HepG2 (cell line): ENCODE results near the gene TMEM253. TPM values are rescaled to one million over a fixed set of nuclear protein-coding genes. Genes with fewer than 3 reads are reported as not detected.

Experiments
- AHR ChIP-seq: IDR thresholded peaks from 2 replicates; pipeline ENCODE4 v1.6.1; 2018; ENCODE audit warnings: missing genetic modification reagents, missing compliant biosample characterization
- HOXA5 ChIP-seq: sonication (generic); formaldehyde crosslinking; IDR thresholded peaks from 2 replicates; pipeline ENCODE4 v1.4.0; 2020; ENCODE audit warnings: missing genetic modification reagents
- JUNB ChIP-seq: sonication (generic); formaldehyde crosslinking; IDR thresholded peaks from 2 replicates; pipeline ENCODE4 v1.8.0; 2022; ENCODE audit warnings: missing genetic modification reagents, mild to moderate bottlenecking, borderline replicate concordance
- KDM1A ChIP-seq: IDR thresholded peaks from 2 replicates; pipeline ENCODE4 v1.6.1; 2016; ENCODE audit warnings: missing compliant biosample characterization
- KLF9 ChIP-seq: IDR thresholded peaks from 2 replicates; pipeline ENCODE4 v1.6.1; 2016; ENCODE audit warnings: low read depth
- ONECUT2 ChIP-seq: sonication (generic); formaldehyde crosslinking; IDR thresholded peaks from 2 replicates; pipeline ENCODE4 v1.4.0; 2020; ENCODE audit warnings: missing genetic modification reagents
- TAF15 ChIP-seq: fragments of 200-400 bp; formaldehyde crosslinking; IDR thresholded peaks from one replicate; pipeline ENCODE4 v1.6.1; 2018; ENCODE audit warnings: mild to moderate bottlenecking, low read depth, low read length; ENCODE audit not compliant: poor library complexity, severe bottlenecking
- TCF7L2 ChIP-seq: IDR thresholded peaks from 2 replicates; pipeline ENCODE4 v1.6.1; 2011; ENCODE audit warnings: mild to moderate bottlenecking, low read depth, low read length, moderate library complexity
- XBP1 ChIP-seq: sonication (generic); formaldehyde crosslinking; IDR thresholded peaks from 2 replicates; pipeline ENCODE4 v1.5.0; 2020; ENCODE audit warnings: missing genetic modification reagents
- ZBTB3 ChIP-seq: sonication (generic); formaldehyde crosslinking; IDR thresholded peaks from 2 replicates; pipeline ENCODE4 v1.4.0; 2020; ENCODE audit warnings: low read depth, mild to moderate bottlenecking, moderate library complexity, missing genetic modification reagents, borderline replicate concordance
- ZNF430 ChIP-seq: sonication (generic); formaldehyde crosslinking; IDR thresholded peaks from 2 replicates; pipeline ENCODE4 v1.9.0; 2021; ENCODE audit warnings: mild to moderate bottlenecking, missing genetic modification reagents
- ZNF569 ChIP-seq: sonication (generic); formaldehyde crosslinking; IDR thresholded peaks from 2 replicates; pipeline ENCODE4 v1.5.0; 2020; ENCODE audit warnings: mild to moderate bottlenecking, missing genetic modification reagents, moderate library complexity, borderline replicate concordance
- ZNF720 ChIP-seq: sonication (generic); formaldehyde crosslinking; IDR thresholded peaks from 2 replicates; pipeline ENCODE4 v1.4.0; 2020; ENCODE audit warnings: missing genetic modification reagents
- ZSCAN21 ChIP-seq: sonication (generic); formaldehyde crosslinking; IDR thresholded peaks from 2 replicates; pipeline ENCODE4 v1.8.0; 2022; ENCODE audit warnings: mild to moderate bottlenecking, missing genetic modification reagents, moderate library complexity, borderline replicate concordance
- polyA plus RNA-seq, 8 experiments: library from polyadenylated mRNA; depleted of rRNA in 3 of 8; stranded (reverse) in 7 of 8; unstranded in 1 of 8; fragments of >200 nt; fragmentation: Illumina TruSeq in 4 of 8; extraction: Trizol in 4 of 8; gene quantifications; 2 replicates each; pipeline versions ENCODE4 v1.2.1 to v1.2.3, GENCODE V29; 2011 to 2016; ENCODE audit warnings: low read depth in 4 of 8, missing spikeins in 1 of 8, mixed read lengths in 1 of 8; ENCODE audit not compliant: insufficient read depth in 1 of 8
- total RNA-seq, 5 experiments: library from RNA; depleted of rRNA; stranded (reverse); fragments of >200 nt; fragmentation: Illumina TruSeq; extraction: Trizol; gene quantifications; 2 replicates each; pipeline ENCODE4 v1.2.3, GENCODE V29; 2016; ENCODE audit warnings: low read depth in 1 of 5
- TF ChIP-seq, protein P1 (sequence below): sonication (generic); formaldehyde crosslinking; IDR thresholded peaks from 2 replicates; pipeline ENCODE4 v1.9.0; 2021; ENCODE audit warnings: missing genetic modification reagents, mild to moderate bottlenecking, borderline replicate concordance
- TF ChIP-seq, protein P2 (sequence below): sonication (generic); formaldehyde crosslinking; IDR thresholded peaks from 2 replicates; pipeline ENCODE4 v1.4.0; 2020; ENCODE audit warnings: missing genetic modification reagents
- TF ChIP-seq, protein P3 (sequence below): IDR thresholded peaks from 2 replicates; pipeline ENCODE4 v1.6.1; 2016; ENCODE audit warnings: missing compliant biosample characterization, missing genetic modification reagents, borderline replicate concordance
- TF ChIP-seq, protein P4 (sequence below): IDR thresholded peaks from 2 replicates; pipeline ENCODE4 v1.6.1; 2012; ENCODE audit warnings: inconsistent platforms
- TF ChIP-seq, protein P5 (sequence below): sonication (generic); formaldehyde crosslinking; IDR thresholded peaks from 2 replicates; pipeline ENCODE4 v1.4.0; 2020; ENCODE audit warnings: missing genetic modification reagents
- TF ChIP-seq, protein P6 (sequence below): sonication (generic); formaldehyde crosslinking; IDR thresholded peaks from 2 replicates; pipeline ENCODE4 v1.9.0; 2021; ENCODE audit warnings: missing genetic modification reagents, borderline replicate concordance

Gene TMEM253
- total and polyA plus RNA-seq, 2 of the 13 experiments (the other 11 are each of a cell fraction or from before 2014, with no cell fraction given) = 0.29 to 0.45 TPM

DNA sequence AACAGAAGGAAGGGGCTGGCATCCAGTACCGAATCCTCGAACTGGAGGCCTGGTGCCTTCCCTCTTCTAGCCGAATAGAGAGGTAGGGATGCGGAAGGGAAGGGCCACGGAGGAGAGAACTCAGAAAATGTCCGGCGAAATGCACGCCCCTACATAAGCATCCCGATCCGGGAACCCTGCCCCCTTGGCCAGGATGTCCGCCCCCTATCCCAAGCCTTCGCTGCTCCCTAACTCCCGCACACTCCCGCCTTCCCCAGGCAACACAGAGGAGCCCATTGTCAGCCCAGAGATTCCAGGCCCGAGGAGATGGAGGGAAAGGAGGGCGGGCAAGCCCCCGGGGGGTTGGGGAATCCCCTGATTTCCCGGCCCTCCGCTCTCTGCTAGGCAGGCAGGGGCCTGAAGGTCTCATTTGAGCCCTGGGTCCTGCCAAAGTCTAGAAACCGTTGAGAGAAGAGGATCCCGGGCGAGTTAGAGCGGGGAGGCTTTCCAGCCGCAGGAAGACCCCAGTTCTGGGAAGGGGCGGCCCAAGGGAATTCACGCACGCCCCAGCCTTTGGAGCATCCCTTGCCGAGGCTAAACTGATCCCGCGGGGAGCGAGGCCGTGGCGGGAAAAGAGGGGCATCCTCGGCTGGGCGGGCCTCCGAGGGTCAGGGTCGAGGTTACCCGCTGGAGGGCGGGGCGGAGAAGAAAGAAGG lies 31.3 kb upstream of the TMEM253 start (continued):
- TF ChIP-seq ZNF430 (CRISPR knock-in tag) = no peak; the same call in 1 of the 2 replicates
- no peak; the same call in 1 of the 2 replicates for TF ChIP-seq ZSCAN21 (CRISPR knock-in tag)
- TF ChIP-seq, protein P1, sequence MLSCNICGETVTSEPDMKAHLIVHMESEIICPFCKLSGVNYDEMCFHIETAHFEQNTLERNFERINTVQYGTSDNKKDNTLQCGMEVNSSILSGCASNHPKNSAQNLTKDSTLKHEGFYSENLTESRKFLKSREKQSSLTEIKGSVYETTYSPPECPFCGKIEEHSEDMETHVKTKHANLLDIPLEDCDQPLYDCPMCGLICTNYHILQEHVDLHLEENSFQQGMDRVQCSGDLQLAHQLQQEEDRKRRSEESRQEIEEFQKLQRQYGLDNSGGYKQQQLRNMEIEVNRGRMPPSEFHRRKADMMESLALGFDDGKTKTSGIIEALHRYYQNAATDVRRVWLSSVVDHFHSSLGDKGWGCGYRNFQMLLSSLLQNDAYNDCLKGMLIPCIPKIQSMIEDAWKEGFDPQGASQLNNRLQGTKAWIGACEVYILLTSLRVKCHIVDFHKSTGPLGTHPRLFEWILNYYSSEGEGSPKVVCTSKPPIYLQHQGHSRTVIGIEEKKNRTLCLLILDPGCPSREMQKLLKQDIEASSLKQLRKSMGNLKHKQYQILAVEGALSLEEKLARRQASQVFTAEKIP = no peak
- TF ChIP-seq, protein P2, sequence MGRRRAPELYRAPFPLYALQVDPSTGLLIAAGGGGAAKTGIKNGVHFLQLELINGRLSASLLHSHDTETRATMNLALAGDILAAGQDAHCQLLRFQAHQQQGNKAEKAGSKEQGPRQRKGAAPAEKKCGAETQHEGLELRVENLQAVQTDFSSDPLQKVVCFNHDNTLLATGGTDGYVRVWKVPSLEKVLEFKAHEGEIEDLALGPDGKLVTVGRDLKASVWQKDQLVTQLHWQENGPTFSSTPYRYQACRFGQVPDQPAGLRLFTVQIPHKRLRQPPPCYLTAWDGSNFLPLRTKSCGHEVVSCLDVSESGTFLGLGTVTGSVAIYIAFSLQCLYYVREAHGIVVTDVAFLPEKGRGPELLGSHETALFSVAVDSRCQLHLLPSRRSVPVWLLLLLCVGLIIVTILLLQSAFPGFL = no peak
- TF ChIP-seq, protein P3, sequence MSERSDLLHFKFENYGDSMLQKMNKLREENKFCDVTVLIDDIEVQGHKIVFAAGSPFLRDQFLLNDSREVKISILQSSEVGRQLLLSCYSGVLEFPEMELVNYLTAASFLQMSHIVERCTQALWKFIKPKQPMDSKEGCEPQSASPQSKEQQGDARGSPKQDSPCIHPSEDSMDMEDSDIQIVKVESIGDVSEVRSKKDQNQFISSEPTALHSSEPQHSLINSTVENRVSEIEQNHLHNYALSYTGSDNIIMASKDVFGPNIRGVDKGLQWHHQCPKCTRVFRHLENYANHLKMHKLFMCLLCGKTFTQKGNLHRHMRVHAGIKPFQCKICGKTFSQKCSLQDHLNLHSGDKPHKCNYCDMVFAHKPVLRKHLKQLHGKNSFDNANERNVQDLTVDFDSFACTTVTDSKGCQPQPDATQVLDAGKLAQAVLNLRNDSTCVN (CRISPR knock-in tag) = 0 out of 2 replicates have a peak, but pooled peaks have one; percentile 18
- 0 out of 2 replicates have a peak, but pooled peaks have one; percentile 24 for TF ChIP-seq HOXA5 (CRISPR knock-in tag)
- TF ChIP-seq ZNF720 (CRISPR knock-in tag) = no peak
- no peak for TF ChIP-seq TCF7L2
- no peak for TF ChIP-seq ZBTB3 (CRISPR knock-in tag)
- no peak; the same call in 1 of the 2 replicates for TF ChIP-seq KDM1A
- TF ChIP-seq, protein P4, sequence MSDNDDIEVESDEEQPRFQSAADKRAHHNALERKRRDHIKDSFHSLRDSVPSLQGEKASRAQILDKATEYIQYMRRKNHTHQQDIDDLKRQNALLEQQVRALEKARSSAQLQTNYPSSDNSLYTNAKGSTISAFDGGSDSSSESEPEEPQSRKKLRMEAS = no peak; the same call in 1 of the 2 replicates
- TF ChIP-seq, protein P5, sequence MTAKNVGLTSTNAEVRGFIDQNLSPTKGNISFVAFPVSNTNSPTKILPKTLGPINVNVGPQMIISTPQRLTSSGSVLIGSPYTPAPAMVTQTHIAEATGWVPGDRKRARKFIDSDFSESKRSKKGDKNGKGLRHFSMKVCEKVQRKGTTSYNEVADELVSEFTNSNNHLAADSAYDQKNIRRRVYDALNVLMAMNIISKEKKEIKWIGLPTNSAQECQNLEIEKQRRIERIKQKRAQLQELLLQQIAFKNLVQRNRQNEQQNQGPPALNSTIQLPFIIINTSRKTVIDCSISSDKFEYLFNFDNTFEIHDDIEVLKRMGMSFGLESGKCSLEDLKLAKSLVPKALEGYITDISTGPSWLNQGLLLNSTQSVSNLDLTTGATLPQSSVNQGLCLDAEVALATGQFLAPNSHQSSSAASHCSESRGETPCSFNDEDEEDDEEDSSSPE (CRISPR knock-in tag) = peak; percentile 93
- TF ChIP-seq JUNB (CRISPR knock-in tag) = no peak; the same call in 1 of the 2 replicates
- TF ChIP-seq XBP1 (CRISPR knock-in tag) = no peak
- TF ChIP-seq ZNF569 (CRISPR knock-in tag) = no peak
- TF ChIP-seq TAF15 = no peak
- no peak for TF ChIP-seq AHR
- TF ChIP-seq, protein P6, sequence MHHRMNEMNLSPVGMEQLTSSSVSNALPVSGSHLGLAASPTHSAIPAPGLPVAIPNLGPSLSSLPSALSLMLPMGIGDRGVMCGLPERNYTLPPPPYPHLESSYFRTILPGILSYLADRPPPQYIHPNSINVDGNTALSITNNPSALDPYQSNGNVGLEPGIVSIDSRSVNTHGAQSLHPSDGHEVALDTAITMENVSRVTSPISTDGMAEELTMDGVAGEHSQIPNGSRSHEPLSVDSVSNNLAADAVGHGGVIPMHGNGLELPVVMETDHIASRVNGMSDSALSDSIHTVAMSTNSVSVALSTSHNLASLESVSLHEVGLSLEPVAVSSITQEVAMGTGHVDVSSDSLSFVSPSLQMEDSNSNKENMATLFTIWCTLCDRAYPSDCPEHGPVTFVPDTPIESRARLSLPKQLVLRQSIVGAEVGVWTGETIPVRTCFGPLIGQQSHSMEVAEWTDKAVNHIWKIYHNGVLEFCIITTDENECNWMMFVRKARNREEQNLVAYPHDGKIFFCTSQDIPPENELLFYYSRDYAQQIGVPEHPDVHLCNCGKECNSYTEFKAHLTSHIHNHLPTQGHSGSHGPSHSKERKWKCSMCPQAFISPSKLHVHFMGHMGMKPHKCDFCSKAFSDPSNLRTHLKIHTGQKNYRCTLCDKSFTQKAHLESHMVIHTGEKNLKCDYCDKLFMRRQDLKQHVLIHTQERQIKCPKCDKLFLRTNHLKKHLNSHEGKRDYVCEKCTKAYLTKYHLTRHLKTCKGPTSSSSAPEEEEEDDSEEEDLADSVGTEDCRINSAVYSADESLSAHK (CRISPR knock-in tag) = 0 out of 2 replicates have a peak, but pooled peaks have one; percentile 33
- 0 out of 2 replicates have a peak, but pooled peaks have one; percentile 8 for TF ChIP-seq KLF9
- no peak for TF ChIP-seq ONECUT2 (CRISPR knock-in tag)
